Trophoblast cell (in vitro differentiated cells and primary cell): ENCODE results near the gene GPR31.
"Not testable (repeated sequence)": the region's sequence is repeated elsewhere in the genome, so short reads cannot be mapped to it uniquely, and the experiment has no call there.

ENCODE experiments used
- DNase-seq, 2 donors: peaks; one replicate each; pipeline ENCODE4 v3.0.0-alpha.2; 2016
- H2AFZ ChIP-seq: 2 replicates; pipeline ENCODE4 v1.6.1; 2013; ENCODE audit warnings: low read length, moderate library complexity, mild to moderate bottlenecking; ENCODE audit not compliant: insufficient read depth, poor library complexity
- H2AK5ac ChIP-seq: 2 replicates; pipeline ENCODE4 v1.6.1; 2013; ENCODE audit warnings: mild to moderate bottlenecking, low read length
- H2BK120ac ChIP-seq: 2 replicates; pipeline ENCODE4 v1.6.1; 2013; ENCODE audit warnings: low read length, mild to moderate bottlenecking, moderate library complexity; ENCODE audit not compliant: insufficient read depth, poor library complexity
- H2BK12ac ChIP-seq: 2 replicates; pipeline ENCODE4 v1.6.1; 2013; ENCODE audit warnings: mild to moderate bottlenecking, low read length, moderate library complexity
- H2BK5ac ChIP-seq: 2 replicates; pipeline ENCODE4 v1.6.1; 2013; ENCODE audit warnings: low read length, low read depth, moderate library complexity, mild to moderate bottlenecking; ENCODE audit not compliant: poor library complexity
- H3K14ac ChIP-seq: 2 replicates; pipeline ENCODE4 v1.6.1; 2013; ENCODE audit warnings: mild to moderate bottlenecking, low read length
- H3K18ac ChIP-seq: 2 replicates; pipeline ENCODE4 v1.6.1; 2013; ENCODE audit warnings: mild to moderate bottlenecking, low read length
- H3K23ac ChIP-seq: 2 replicates; pipeline ENCODE4 v1.6.1; 2013; ENCODE audit warnings: low read length
- H3K27ac ChIP-seq: 2 replicates; pipeline ENCODE4 v1.5.1; 2013; ENCODE audit warnings: low read depth, mild to moderate bottlenecking, inconsistent platforms, low read length, moderate library complexity
- H3K27me3 ChIP-seq: 2 replicates; pipeline ENCODE4 v1.6.1; 2013; ENCODE audit warnings: inconsistent platforms, mild to moderate bottlenecking, low read length, moderate library complexity; ENCODE audit not compliant: insufficient read depth
- H3K36me3 ChIP-seq, 2 experiments: 1 replicate in 1 of 2; 2 replicates in 1 of 2; pipeline ENCODE4 v1.6.1; 2013; ENCODE audit warnings: low read length in 2 of 2, mild to moderate bottlenecking in 2 of 2, moderate library complexity in 1 of 2; ENCODE audit not compliant: insufficient read depth in 2 of 2, control insufficient read depth in 1 of 2
- H3K4ac ChIP-seq: 2 replicates; pipeline ENCODE4 v1.6.1; 2013; ENCODE audit warnings: low read depth, mild to moderate bottlenecking, low read length, moderate library complexity
- H3K4me1 ChIP-seq, 2 experiments: 1 replicate in 1 of 2; 2 replicates in 1 of 2; pipeline ENCODE4 v1.6.1; 2013; ENCODE audit warnings: low read length in 2 of 2, mild to moderate bottlenecking in 2 of 2, moderate library complexity in 1 of 2; ENCODE audit not compliant: insufficient read depth in 2 of 2, control insufficient read depth in 1 of 2
- H3K4me2 ChIP-seq: 2 replicates; pipeline ENCODE4 v1.6.1; 2013; ENCODE audit warnings: inconsistent platforms, mild to moderate bottlenecking, low read length, moderate library complexity
- H3K4me3 ChIP-seq: 2 replicates; pipeline ENCODE4 v1.5.1; 2013; ENCODE audit warnings: mild to moderate bottlenecking, low read depth, low read length, inconsistent platforms
- H3K79me1 ChIP-seq: one replicate; pipeline ENCODE4 v1.6.1; 2013; ENCODE audit warnings: low read length
- H3K79me2 ChIP-seq: 2 replicates; pipeline ENCODE4 v1.6.1; 2013; ENCODE audit warnings: low read length, mild to moderate bottlenecking; ENCODE audit not compliant: control insufficient read depth, insufficient read depth, poor library complexity
- H3K9ac ChIP-seq: 2 replicates; pipeline ENCODE4 v1.6.1; 2013; ENCODE audit warnings: mild to moderate bottlenecking, low read length
- H3K9me3 ChIP-seq: 2 replicates; pipeline ENCODE4 v1.6.1; 2013; ENCODE audit warnings: low read depth, mild to moderate bottlenecking, control low read depth, inconsistent platforms, low read length; ENCODE audit not compliant: insufficient read depth
- H4K12ac ChIP-seq: 2 replicates; pipeline ENCODE4 v1.6.1; 2013; ENCODE audit warnings: low read depth, mild to moderate bottlenecking, low read length, moderate library complexity
- H4K8ac ChIP-seq: 2 replicates; pipeline ENCODE4 v1.6.1; 2013; ENCODE audit warnings: low read depth, mild to moderate bottlenecking, low read length, moderate library complexity
- H4K91ac ChIP-seq: one replicate; pipeline ENCODE4 v1.6.1; 2013; ENCODE audit warnings: low read depth, mild to moderate bottlenecking, low read length, moderate library complexity
- WGBS: extraction: QIAGEN DNeasy Blood & Tissue Kit; methylation state at CpG from one replicate; pipeline ENCODE4 v1.1.7; 2013; ENCODE audit warnings: missing lambda C conversion rate; ENCODE audit not compliant: insufficient read length, insufficient coverage; ENCODE audit errors: extremely low coverage; 5-methylcytosine and 5-hydroxymethylcytosine counted together

GPR31 gene

GRCh38 chr6:167182913-167183314, 25.1 kb upstream of the GPR31 start:
- H2AFZ ChIP-seq, H4K8ac ChIP-seq, DNase-seq, H3K23ac ChIP-seq, H2BK5ac ChIP-seq, H3K79me2 ChIP-seq, H3K27ac ChIP-seq, H3K79me1 ChIP-seq, H3K36me3 ChIP-seq, H4K91ac ChIP-seq, H4K12ac ChIP-seq, H3K9me3 ChIP-seq, H3K14ac ChIP-seq, H3K4ac ChIP-seq, H2BK120ac ChIP-seq, H3K9ac ChIP-seq, H3K4me1 ChIP-seq, H3K4me2 ChIP-seq, H2BK12ac ChIP-seq, H2AK5ac ChIP-seq, H3K27me3 ChIP-seq, H3K4me3 ChIP-seq, H3K18ac ChIP-seq: not testable (repeated sequence)
- no CpG with 5 or more reads among the region's 8 CpGs for WGBS

GRCh38 chr6:167181351-167181750, 23.6 kb upstream of the GPR31 start:
- not testable (repeated sequence) for DNase-seq, H3K36me3 ChIP-seq, H2AFZ ChIP-seq, H3K14ac ChIP-seq, H3K27me3 ChIP-seq, H2BK12ac ChIP-seq, H3K79me1 ChIP-seq, H3K23ac ChIP-seq, H2BK5ac ChIP-seq, H2AK5ac ChIP-seq, H3K4me2 ChIP-seq, H3K4me3 ChIP-seq, H3K4ac ChIP-seq, H3K27ac ChIP-seq, H3K9ac ChIP-seq, H4K8ac ChIP-seq, H4K12ac ChIP-seq, H3K79me2 ChIP-seq, H4K91ac ChIP-seq, H3K9me3 ChIP-seq, H2BK120ac ChIP-seq, H3K4me1 ChIP-seq, H3K18ac ChIP-seq
- WGBS = no CpG with 5 or more reads among the region's 6 CpGs

GRCh38 chr6:167180086-167180485, 22.3 kb upstream of the GPR31 start:
- H2AK5ac ChIP-seq, H2AFZ ChIP-seq, H4K8ac ChIP-seq, H3K27me3 ChIP-seq, H2BK12ac ChIP-seq, H2BK5ac ChIP-seq, H3K36me3 ChIP-seq, H3K18ac ChIP-seq, DNase-seq, H3K9ac ChIP-seq, H3K4me2 ChIP-seq, H3K4me3 ChIP-seq, H3K4me1 ChIP-seq, H3K79me2 ChIP-seq, H3K14ac ChIP-seq, H4K91ac ChIP-seq, H3K9me3 ChIP-seq, H2BK120ac ChIP-seq, H4K12ac ChIP-seq, H3K79me1 ChIP-seq, H3K27ac ChIP-seq, H3K23ac ChIP-seq, H3K4ac ChIP-seq: not testable (repeated sequence)
- no CpG with 5 or more reads among the region's 8 CpGs for WGBS

- H2BK120ac ChIP-seq, H3K9ac ChIP-seq, H2BK12ac ChIP-seq, H3K79me2 ChIP-seq, H2AFZ ChIP-seq, H3K9me3 ChIP-seq, H3K27ac ChIP-seq, H3K4me3 ChIP-seq, H2AK5ac ChIP-seq, H3K23ac ChIP-seq, H4K91ac ChIP-seq, H3K79me1 ChIP-seq, H3K4ac ChIP-seq, H4K8ac ChIP-seq, H2BK5ac ChIP-seq, H3K18ac ChIP-seq, H3K36me3 ChIP-seq, DNase-seq, H3K4me2 ChIP-seq, H3K14ac ChIP-seq, H4K12ac ChIP-seq, H3K27me3 ChIP-seq, H3K4me1 ChIP-seq: not testable (repeated sequence)
- WGBS = no CpG with 5 or more reads among the region's 31 CpGs
Observed at GRCh38 chr6:167178896-167179655, 21.3 kb upstream of the GPR31 start.
